GM12891 (cell line): ENCODE data around the gene FAM184B.

Experiments
- POLR2A ChIP-seq: IDR thresholded peaks from 2 replicates; pipeline ENCODE4 v1.6.1; 2011; ENCODE audit warnings: low read depth, low read length, control low read depth
- POLR2AphosphoS5 ChIP-seq: IDR thresholded peaks from 2 replicates; pipeline ENCODE4 v1.6.1; 2011; ENCODE audit warnings: low read depth, low read length, control low read depth
- SPI1 ChIP-seq: IDR thresholded peaks from 2 replicates; pipeline ENCODE4 v1.6.1; 2011; ENCODE audit warnings: low read depth, low read length, control low read depth

DNA sequence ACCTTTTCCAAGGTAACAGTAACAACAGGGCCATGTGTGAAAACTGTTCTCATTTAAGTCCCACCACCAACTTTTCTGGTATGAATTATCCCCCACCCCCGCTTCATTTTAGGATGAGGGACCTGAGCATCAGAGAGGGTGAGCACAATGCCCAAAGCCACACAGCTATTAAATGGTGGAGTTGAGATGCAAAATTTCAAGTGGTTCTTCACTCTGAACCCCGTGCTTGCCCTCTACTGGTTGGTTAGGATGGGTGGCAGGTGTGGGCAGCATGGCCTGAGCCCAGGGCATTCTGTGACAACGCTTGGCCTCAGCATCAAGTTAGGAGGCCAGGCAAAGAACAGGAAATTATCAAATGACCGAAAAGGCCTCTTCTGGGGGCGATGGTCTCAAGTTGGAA is 133.5 kb downstream of the FAM184B start:
- TF ChIP-seq POLR2A (no peak), SPI1 (no peak), POLR2AphosphoS5 (no peak)
